MV-4-11 (cell line): Measurements from ENCODE around the gene ZNF207.
"Not testable (repeated sequence)": the region's sequence is repeated elsewhere in the genome, so short reads cannot be mapped to it uniquely, and the experiment has no call there.

Experiments used
- DNase-seq: peaks from one replicate; lab custom pipeline; 2025; lab: John Stamatoyannopoulos, UW

Gene ZNF207

GRCh38 chr17:32386844-32387243, 36.9 kb downstream of the ZNF207 start:
- DNase-seq = no peak

- not testable (repeated sequence) for DNase-seq
Observed at GRCh38 chr17:32388128-32388527, 38.2 kb downstream of the ZNF207 start.

GRCh38 chr17:32388613-32389459, 38.9 kb downstream of the ZNF207 start:
- DNase-seq = no peak

GRCh38 chr17:32393904-32394303, 43.9 kb downstream of the ZNF207 start:
- DNase-seq = no peak

GRCh38 chr17:32396343-32396742, 46.4 kb downstream of the ZNF207 start:
- no peak for DNase-seq

- DNase-seq = no peak
Observed at GRCh38 chr17:32398946-32399345, 49.0 kb downstream of the ZNF207 start.

- DNase-seq = not testable (repeated sequence)
Observed at GRCh38 chr17:32410085-32410484, 60.1 kb downstream of the ZNF207 start.

GRCh38 chr17:32426894-32427293, 76.9 kb downstream of the ZNF207 start:
- no peak for DNase-seq

GRCh38 chr17:32429598-32429997, 79.6 kb downstream of the ZNF207 start:
- DNase-seq = no peak
